Activated naive CD4-positive, alpha-beta T cell treated with anti-CD3 and anti-CD28 coated beads, Interleukin-2, amount 50 U/mL, for 16 hours (primary cell): ENCODE results near the gene PERM1.
"Not testable (repeated sequence)": the region's sequence is repeated elsewhere in the genome, so short reads cannot be mapped to it uniquely, and the experiment has no call there.

ENCODE experiments used
- DNase-seq: peaks from one replicate; pipeline ENCODE4 v3.0.0-alpha.2; 2020

PERM1 gene

DNA sequence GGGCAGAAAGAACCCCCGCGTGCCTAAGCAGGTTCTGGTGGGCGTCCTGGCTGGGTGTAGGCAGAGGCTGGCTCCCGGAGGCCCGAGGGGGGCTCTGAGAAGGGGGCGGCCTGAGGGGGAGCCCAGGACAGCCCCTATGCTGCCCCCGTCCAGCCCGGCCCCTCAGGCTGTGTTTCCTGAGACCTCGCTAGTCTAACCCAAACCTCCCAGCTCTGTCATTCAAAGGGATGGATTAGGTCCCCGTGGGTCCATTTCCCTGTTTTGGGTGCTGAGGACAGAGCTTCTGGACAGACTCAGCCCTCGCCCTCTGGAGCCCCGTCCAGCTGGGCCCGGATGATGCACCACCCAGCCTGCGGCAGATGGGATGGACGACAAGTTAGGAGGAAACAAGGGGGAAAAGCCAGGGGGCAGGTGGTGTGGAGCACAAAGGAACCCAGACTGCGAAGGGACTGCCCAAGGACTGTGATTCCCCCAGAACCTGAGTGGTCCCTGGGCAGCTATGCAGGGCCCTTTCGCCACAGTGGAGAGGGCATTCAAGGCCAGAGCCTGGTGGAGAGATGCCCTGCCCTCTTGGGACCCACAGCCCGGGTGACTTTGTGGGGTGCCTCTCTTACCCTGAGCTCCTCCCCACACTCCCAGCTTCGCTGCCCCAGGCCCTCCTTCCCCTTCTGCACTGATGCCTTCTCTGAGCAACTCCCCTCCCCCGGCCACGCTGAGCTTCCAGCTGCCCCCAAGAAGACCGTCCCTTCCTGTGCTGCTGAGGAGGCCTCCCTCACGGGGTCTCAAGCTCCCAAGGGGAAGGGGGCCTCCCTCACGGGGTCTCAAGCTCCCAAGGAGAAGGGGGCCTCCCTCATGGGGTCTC lies 15.2 kb upstream of the PERM1 start:
- no peak for DNase-seq

DNA sequence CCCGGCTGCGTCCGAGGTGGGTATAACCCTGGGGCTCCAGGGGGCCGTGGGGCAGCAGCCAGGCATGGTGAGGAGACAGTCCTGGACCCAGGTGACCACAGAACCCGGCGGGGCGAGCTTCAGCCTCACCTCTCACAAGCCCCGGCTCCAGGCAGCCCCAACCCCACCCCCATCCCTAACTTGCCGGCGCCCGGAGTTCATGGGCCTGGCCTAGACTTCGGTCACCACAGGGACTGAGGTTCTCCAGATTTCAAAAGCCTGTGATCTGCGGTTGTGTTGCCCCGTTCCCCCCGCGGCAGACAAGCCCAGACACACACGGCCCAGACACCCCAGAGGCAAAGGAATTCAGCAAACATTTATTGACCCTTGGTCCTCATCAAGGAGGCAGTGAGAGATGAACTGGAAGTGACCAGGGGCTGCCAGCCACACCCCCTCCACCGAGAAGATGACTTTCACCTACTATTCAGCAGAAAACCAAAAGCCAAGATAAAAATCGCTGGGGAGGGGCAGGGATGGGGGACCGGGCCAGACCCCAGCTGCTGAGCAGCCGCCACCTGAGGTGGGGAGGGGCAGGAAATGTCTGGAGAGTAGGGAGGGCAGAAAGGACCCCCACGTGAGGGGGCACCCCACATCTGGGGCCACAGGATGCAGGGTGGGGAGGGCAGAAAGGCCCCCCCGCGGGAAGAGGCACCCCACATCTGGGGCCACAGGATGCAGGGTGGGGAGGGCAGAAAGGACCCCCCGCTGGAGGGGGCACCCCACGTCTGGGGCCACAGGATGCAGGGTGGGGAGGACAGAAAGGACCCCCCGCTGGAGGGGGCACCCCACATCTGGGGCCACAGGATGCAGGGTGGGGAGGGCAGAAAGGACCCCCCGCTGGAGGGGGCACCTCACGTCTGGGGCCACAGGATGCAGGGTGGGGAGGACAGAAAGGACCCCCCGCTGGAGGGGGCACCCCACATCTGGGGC lies 14.1 kb upstream of the PERM1 start:
- DNase-seq = no peak

DNA sequence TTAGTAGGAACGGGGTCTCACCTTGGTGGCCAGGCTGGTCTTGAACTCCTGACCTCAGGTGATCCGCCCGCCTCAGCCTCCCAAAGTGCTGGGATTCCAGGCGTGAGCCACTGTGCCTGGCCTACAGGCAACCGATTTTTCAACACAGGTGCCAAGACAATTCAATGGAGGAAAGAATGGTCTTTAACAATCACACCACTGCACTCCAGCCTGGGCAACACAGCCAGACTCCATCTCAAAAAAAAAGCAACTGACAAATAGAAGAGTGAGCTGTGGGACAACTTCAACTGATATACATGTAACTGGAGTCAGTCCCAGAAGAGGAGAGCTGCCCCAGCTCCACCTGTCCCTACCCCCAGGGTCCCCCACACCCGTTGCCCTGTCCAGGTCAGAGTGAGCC lies 12.7 kb upstream of the PERM1 start:
- DNase-seq = not testable (repeated sequence)

DNA sequence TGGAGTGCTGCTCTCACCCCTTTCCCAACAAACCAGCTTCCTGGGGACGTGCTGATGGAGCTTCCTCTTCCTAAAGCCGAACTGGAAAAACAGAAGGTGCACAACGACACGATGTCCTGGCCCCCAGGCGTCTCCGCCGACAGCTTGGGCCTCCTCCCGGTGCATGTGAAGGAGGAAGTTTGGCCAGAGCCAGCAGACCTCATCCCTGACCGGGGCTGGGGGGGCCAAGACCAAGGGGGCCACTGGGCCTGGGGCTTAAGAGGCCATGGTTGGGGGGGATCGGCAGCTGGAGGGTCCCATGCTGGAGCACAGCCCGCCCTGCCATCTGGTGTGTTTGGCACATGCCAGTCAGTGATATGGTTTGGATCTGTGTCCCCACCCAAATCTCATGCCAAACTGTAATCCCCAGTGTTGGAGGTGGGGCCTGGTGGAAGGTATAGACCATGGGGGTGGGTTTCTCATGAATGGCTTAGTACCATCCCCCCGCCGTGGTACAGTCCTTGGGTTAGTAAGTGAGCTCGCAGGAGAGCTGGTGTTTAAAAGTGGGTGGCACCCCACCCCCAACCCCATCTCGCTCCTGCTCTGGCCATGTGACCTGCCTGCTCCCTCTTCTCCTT lies 11.6 kb upstream of the PERM1 start:
- no peak for DNase-seq

DNA sequence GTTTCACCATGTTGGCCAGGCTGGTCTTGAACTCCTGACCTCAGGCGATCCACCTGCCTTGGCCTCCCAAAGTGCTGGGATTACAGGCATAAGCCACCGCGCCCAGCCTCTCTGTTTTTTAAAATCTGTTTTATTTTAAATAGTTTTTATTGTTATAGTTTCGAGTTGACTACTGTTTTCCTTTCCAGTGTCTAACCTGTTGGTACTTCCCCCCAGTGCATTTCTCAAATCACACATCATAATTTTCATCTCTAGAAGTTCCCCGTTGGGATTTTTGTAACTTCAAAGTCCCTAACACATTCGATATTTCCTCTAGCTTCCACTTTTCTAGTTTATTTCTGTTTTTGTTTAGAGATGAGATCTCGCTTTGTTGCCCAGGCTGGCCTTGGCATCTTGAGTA lies 10.5 kb upstream of the PERM1 start:
- no peak for DNase-seq

DNA sequence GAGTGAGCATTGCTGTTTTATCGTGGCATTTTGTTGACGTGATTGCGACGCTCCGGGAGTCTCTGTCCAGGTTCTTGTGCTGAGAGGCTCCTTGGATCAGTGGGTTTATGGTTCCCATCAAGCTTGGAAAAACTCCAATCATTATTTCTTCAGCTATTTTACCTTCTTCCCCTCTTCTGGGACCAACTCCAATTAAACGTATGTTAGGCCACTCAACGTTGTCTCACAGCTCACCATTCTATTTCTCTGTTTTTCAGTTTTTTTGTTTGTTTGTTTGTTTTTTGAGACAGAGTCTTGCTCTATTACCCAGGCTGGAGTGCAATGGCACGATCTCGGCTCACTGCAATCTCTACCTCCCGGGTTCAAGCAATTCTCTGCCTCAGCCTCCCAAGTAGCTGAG lies 10.0 kb upstream of the PERM1 start:
- DNase-seq = no peak

DNA sequence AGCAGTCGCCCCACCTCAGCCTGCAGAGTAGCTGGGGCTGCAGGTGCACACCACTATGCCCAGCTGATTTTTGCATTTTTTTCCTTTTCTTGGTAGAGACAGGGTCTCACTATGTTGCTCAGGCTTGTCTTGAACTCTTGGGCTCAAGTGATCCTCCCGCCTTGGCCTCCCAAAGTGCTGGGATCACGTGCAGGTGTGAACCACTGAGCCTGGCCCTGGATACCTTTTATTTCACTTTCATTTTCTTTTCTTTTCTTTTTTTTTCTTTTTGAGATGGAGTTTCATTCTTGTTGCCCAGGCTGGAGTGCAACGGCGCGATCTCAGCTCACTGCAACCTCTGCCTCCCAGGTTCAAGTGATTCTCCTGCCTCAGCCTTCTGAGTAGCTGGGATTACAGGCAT lies 9.4 kb upstream of the PERM1 start:
- not testable (repeated sequence) for DNase-seq

DNA sequence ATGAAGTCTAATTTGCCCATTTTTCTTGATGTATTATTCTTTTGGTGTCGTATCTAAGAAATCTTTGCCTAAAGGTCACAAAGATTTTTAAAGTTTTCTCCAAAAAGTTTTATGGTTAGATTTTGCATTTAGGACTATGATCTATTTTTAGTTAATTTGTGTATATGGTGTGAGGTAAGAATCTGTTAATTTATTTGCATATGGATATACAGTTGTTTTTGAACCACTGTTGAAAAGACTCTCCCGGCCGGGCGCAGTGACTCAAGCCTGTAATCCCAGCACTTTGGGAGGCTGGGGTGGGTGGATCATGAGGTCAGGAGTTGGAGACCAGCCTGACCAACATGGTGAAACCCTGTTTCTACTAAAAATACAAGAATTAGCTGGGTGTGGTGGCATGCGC lies 6.2 kb upstream of the PERM1 start:
- DNase-seq = not testable (repeated sequence)

DNA sequence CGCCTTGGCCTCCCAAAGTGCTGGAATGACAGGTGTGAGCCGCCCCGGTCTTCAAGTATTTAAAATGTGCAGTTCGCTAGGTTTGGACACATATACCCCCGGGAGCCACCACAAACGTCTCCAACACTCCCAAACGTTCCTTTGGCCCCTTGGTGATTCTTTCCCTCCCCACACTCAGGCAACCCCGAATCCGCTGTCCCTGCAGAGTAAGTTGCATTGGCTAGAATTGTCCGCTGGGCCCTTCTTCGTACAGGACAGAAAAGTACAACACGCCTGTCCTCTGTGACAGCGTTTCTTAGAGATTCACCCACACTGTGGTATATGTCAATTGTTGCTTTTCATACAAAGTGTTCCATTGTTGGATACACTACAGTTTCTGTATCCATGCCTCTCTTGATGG lies 3.2 kb upstream of the PERM1 start:
- DNase-seq = no peak

DNA sequence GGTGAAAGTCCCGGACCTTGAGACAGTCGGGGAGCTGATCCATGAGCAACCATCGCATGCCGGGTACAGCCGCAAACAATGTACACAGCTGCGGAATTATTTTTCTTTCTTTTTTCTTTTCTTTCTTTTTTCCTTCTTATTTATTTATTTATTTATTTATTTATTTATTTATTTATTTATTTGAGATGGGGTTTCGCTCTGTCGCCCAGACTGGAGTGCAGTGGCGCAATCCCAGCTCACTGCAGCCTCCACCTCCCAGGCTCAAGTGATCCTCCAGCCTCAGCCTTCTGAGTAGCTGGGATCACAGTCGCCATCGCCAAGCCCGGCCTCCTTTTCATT lies 2.6 kb upstream of the PERM1 start:
- no peak for DNase-seq

DNA sequence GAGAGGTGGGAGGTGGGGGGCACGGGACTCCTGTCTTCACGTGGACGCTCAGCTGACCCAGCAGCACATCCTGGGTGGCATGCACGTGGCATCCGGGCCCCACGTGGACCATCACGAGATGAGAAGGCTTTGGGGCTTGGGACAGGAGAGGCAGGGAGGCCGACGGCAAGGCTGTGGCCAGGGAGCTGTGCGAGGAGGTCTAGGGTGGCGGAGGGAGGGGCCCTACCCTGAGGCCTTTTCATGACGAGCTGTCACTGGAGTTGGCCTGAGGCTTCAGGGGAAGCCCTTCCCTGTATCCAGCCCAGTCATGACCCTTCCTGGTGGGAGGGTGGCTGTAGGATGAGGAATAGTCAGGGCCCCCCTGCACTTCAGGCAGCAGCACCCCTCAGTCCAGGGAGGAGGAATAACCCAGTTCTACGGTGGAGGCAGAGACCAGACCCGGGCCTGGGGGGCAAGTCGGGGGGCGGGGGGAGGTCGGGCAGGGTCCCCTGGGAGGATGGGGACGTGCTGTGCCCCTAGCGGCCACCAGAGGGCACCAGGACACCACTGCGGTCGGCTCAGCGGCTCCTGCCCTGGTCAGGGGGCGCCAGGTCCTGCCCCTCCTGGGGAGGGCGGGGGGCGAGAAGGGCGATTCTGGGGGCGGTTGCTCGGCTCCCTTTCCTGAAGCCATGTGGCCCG lies 2.0 kb upstream of the PERM1 start:
- peak; percentile 65 for DNase-seq

DNA sequence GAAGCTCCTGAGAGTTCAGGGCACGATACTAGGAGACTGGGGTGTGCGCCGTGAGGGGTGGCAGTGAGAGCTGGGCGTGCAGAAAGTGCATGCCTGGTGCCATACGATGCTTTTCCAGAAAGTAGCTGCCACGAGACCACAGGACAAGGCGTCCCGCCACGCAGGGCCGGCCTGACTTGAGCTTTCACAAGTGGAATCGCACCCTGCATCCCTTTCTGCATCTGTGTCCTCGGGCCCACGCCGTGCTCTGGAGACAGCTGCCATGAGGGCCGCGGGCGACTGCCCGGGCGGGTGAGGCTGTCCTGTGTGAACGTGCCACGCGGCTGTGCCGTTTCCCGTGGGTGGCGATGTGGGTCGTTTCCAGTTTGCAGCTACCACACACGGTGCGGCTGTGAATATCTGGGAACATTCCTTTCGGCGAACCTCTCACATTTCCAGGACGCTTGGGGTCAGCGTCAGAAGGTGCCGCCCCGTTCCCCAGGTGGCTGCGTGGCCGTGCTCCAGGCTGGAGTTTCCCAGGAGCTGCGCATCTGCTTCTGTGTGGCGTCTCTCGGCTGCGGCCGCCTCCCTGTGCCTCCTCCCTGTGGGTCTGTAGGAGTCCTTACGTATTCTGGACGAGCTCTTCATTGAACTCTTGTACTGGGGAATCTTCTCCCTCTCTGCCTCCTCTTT lies 1.0 kb upstream of the PERM1 start:
- no peak for DNase-seq

DNA sequence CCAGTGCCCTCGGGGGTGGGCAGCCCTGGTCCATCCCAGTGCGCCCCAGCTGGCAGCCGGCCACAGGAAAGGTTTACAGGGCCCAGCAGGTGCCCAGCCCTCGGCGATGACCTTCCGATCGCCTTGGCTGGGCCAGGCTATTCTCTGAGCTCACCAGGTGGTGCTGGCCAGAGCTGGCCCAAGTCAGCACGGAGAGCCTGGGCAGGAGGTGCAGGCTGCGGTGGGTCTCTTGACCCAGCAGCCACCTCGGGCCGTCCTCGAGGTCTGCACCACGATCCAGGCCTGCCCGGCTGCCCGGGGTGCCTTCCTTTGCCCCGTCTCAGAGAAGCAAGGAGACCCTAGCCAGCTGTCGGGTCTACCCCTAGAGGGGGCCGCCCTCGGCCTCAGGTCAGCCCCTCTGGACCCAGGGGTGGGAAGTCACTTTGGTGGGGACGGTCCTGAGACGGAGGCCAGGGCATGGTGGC lies 370 bp downstream of the PERM1 start:
- DNase-seq = no peak

DNA sequence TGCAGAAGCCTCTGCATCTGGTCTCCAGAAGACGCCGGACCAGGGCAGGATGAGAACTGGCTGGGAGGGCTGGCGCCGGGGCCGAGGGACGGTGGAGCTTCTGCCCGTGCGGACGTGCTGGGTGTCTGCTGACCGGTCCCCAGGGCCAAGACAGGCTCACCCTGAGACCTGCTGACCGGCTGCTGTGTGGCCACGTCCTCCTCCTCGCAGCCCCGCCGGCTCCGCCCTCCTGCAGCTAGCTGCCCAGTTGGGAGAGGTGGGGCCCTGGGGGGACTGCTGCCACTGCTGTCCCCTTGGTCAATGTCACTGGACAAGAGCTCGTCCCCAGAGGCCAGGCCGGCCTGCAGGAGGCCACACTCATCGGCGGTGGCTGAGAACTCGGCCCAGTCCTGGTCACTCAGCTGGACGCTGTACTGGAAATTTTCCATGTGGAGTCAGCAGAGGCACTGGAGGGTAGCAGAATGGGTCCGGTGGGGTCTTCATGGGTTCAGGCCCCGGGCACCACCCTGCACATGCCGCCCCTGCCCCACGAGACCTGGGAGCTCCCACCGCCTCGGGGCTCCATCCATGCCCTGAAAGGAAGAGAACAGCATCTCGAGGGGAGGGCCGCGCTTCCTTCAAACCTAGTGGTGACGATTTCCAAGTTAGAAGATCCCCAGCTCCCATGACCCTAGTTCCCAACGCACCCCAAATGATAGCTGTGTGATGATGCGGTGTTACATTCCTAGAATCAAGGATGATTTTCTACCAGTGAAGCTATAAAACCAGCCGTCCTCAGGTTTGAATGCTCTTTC lies 1.1 kb downstream of the PERM1 start:
- no peak for DNase-seq

DNA sequence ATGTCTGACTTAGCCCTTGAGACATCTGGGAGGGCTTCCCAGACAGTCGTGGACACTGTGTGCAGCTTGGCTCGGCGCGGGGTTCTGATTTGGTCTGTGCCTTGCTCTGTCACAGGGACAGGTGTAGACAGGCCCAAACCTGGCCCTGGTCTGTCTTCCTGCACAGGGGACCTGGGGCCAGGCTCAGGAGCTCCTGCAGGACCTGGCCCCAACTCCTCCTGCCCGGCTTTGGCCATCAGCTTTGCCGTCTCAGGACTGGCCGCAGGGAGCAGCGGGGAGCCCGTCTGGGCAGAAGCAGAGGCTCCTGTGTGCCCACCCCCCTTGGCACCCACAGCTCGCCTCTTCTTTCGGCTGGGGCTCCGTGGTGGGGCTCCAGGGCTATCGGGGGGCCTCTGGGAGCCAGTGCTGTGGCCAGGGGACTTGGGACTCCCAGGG lies 1.7 kb downstream of the PERM1 start:
- no peak for DNase-seq

DNA sequence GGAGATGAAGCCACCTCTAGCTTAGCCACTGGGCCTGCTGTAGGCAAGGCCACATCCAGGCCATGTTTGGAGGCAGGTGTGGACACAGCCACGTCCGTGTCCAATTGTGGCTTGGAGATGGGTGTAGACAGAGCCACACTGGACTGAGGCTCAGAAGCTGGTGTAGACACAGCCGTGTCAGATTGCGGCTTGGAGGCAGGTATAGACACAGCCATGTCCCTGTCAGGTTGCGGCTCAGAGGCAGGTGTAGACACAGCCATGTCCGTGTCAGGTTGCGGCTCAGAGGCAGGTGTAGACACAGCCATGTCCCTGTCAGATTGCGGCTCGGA lies 2.2 kb downstream of the PERM1 start:
- DNase-seq = no peak

DNA sequence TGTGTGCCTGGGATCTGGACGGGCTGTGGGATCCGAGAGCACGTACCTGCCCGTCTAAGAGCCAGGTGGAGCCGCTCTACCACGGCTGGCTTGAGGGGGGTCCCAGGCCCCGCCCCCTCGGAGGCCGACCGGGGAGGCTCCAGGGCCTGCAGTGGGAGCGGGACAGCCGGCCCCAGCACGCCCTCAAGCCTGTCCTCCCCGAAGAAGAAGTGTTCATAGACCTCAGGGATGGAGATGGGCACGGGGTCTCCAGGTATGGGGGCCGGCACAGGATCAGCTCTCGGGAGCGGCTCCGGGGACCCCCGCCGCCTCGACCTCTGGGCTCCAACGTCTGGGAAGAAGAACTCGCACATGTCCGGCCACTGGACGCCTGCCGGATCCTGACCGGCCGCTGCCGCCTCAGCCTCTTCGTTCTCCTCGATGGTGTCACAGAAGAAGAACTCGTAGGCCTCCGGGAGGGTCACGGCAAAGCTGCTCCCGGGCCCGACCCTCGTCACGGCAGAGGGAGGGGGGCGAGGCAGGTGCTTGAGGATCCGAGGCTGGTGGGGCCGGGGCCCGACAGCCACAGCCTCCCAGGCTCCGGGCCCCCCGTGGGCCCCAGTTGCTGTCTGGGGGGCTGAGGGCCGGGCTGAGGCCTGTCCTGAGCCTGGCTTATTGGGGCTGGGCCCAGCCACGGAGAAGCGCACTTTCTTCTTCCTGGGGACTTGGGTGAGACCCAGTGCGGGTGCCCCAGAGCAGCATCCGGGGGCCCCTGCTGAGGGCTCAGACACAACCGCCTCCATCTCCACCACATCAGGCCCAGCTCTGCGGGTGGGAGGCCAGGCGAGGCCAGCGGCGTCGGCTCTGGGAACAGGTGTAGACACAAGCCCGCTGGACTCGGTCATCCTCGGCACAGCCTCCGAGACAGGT lies 2.8 kb downstream of the PERM1 start:
- DNase-seq = no peak

DNA sequence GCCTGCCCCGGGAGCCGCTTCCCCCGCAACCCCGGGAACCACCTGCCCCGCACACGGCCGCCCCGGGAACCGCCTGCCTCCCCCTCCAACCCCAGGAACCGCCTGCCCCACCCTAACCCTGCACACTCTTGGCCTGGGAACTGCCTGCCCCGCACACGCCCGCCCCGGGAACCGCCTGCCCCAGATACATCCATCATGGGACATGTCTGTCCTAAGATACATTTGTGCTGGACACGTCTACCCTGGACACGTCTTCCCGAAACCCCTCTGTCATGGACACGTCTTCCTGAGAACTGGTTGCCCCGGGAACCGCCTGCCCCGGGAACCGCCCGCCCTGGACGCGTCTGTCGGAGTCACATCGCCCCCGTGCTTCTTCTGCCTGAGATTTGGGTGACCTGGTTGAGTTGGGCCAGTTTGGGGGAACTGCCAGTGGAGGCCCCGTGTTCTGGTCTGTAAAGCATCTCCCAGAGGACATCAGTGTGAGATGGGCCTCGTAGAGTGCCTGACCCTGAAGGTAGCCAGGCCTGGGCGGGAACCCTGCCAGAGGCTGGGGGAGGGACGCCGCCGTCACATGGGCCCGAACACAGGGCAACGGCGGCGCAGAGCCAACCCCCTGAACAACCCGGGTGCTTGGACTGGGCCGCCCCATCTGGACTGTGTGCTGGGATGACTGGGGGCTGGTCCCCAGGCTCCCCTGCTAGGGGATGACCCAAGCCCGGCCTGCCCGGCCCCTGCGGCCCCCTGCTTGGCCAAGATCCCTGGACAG lies 3.6 kb downstream of the PERM1 start:
- no peak for DNase-seq

DNA sequence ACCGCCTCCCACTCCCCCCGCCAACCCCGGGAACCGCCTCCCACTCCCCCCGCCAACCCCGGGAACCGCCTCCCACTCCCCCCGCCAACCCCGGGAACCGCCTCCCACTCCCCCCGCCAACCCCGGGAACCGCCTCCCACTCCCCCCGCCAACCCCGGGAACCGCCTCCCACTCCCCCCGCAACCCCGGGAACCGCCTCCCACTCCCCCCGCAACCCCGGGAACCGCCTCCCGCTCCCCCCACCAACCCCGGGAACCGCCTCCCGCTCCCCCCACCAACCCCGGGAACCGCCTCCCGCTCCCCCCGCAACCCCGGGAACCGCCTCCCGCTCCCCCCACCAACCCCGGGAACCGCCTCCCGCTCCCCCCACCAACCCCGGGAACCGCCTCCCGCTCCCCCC lies 5.1 kb downstream of the PERM1 start:
- DNase-seq = not testable (repeated sequence)
